Prostate gland (tissue), 2 donors: ENCODE results near the gene EPB41L2. TPM values are rescaled to one million over a fixed set of nuclear protein-coding genes. Genes with fewer than 3 reads are reported as not detected.

Source experiments
- DNase-seq: peaks from one replicate; pipeline ENCODE4 v3.0.0-alpha.2; 2019; ENCODE audit warnings: low spot score
- H3K27ac ChIP-seq, 2 donors: fragments of 200-600 bp; sonication (generic); 2 replicates each; pipeline ENCODE4 v1.5.1; 2017 to 2019
- H3K27me3 ChIP-seq: fragments of 200-600 bp; sonication (generic); replicated peaks from 2 replicates; pipeline ENCODE4 v1.5.1; 2019; ENCODE audit not compliant: insufficient read depth
- H3K36me3 ChIP-seq, 2 donors: fragments of 200-600 bp; sonication (generic); 1 replicate in 1 of 2; 2 replicates in 1 of 2; pipeline versions ENCODE4 v1.5.1 to v1.8.1; 2017 to 2019
- H3K4me1 ChIP-seq: fragments of 200-600 bp; sonication (generic); replicated peaks from 2 replicates; pipeline ENCODE4 v1.5.1; 2019
- H3K4me3 ChIP-seq, 2 donors: fragments of 200-600 bp; sonication (generic); 2 replicates each; pipeline ENCODE4 v1.5.1; 2017 to 2019
- H3K9me3 ChIP-seq: fragments of 200-600 bp; sonication (generic); 2 replicates; pipeline ENCODE4 v1.5.1; 2017
- CTCF ChIP-seq, 4 experiments: fragments of 200-600 bp in 2 of 4; fragments of 450-650 bp in 2 of 4; sonication (generic) in 2 of 4; IDR thresholded peaks; 1 replicate in 3 of 4; 2 replicates in 1 of 4; pipeline ENCODE4 v1.5.1; 2016 to 2019; ENCODE audit warnings: antibody characterized with exemption in 4 of 4, mild to moderate bottlenecking in 2 of 4, moderate library complexity in 2 of 4
- POLR2A ChIP-seq: fragments of 450-650 bp; IDR thresholded peaks from one replicate; pipeline ENCODE4 v1.6.1; 2016; ENCODE audit warnings: antibody characterized with exemption, mild to moderate bottlenecking
- POLR2AphosphoS5 ChIP-seq: sonication (generic); formaldehyde crosslinking; IDR thresholded peaks from one replicate; pipeline ENCODE4 v1.6.1; 2017; ENCODE audit warnings: antibody characterized with exemption
- WGBS: methylation state at CpG from one replicate; pipeline ENCODE4 v1.1.5; 2018; 5-methylcytosine and 5-hydroxymethylcytosine counted together
- intact Hi-C: fragments of 100-400 bp; cut with DNase I; formaldehyde crosslinking; loops from one replicate; pipeline ENCODE4 v1.14.2; 2022
- total RNA-seq, 2 donors: library from RNA; depleted of rRNA; stranded (reverse); fragments of >200 nt; gene quantifications; one replicate each; pipeline ENCODE4 v1.1.0, GENCODE V29; 2016

EPB41L2 gene
- total RNA-seq, 2 donors from 2014 or later: 11.9 to 105 TPM

GRCh38 chr6:130859161-130859867, 203.7 kb downstream of the EPB41L2 start:
- Histone ChIP-seq H3K4me1 (no peaks in the 10 kb centered on the region), H3K9me3 (no peaks in the 10 kb centered on the region), H3K36me3 (no peaks in the 10 kb centered on the region), H3K4me3 (no peak overlapping the region), H3K27ac (no peak overlapping the region), H3K27me3 (no peaks in the 10 kb centered on the region)
- TF ChIP-seq POLR2A (no peak), CTCF (IDR thresholded peaks at IDR 0.05) (no peak), POLR2AphosphoS5 (no peak)
- 88% methylated on average over 11 of the region's 11 CpGs for WGBS
- intact Hi-C loops: no loop called here
- no peak for DNase-seq

- H3K4me1 ChIP-seq: no peaks in the 10 kb centered on the region
- 32% methylated on average over 2 of the region's 2 CpGs for WGBS
- TF ChIP-seq CTCF (IDR thresholded peaks at IDR 0.05) (no peak), POLR2AphosphoS5 (no peak), POLR2A (no peak)
- intact Hi-C loops: no loop called here
- H3K36me3 ChIP-seq: no peaks in the 10 kb centered on the region
- DNase-seq: no peak
- no peaks in the 10 kb centered on the region for H3K9me3 ChIP-seq
- H3K4me3 ChIP-seq: no peak overlapping the region
- no peaks in the 10 kb centered on the region for H3K27me3 ChIP-seq
- no peak overlapping the region for H3K27ac ChIP-seq
Measured at GRCh38 chr6:130858498-130859160, 204.4 kb downstream of the EPB41L2 start.

GRCh38 chr6:130858054-130858453, 205.0 kb downstream of the EPB41L2 start:
- no peak for TF ChIP-seq POLR2A
- TF ChIP-seq CTCF (IDR thresholded peaks at IDR 0.05): no peak
- TF ChIP-seq POLR2AphosphoS5: no peak
- Histone ChIP-seq H3K36me3 (no peaks in the 10 kb centered on the region), H3K27ac (no peak overlapping the region), H3K4me1 (no peaks in the 10 kb centered on the region), H3K27me3 (no peaks in the 10 kb centered on the region), H3K4me3 (no peak overlapping the region), H3K9me3 (no peaks in the 10 kb centered on the region)
- intact Hi-C loops: no loop called here
- no peak for DNase-seq
- WGBS: 55% methylated on average over 4 of the region's 4 CpGs

- TF ChIP-seq POLR2AphosphoS5: no peak
- no peaks in the 10 kb centered on the region for H3K9me3 ChIP-seq
- H3K27me3 ChIP-seq: no peaks in the 10 kb centered on the region
- WGBS: 45% methylated on average over 5 of the region's 5 CpGs
- intact Hi-C loops: no loop called here
- H3K4me3 ChIP-seq: no peak overlapping the region
- H3K36me3 ChIP-seq: no peaks in the 10 kb centered on the region
- DNase-seq: no peak
- H3K4me1 ChIP-seq: no peaks in the 10 kb centered on the region
- no peak overlapping the region for H3K27ac ChIP-seq
Measured at GRCh38 chr6:130853555-130854183, 209.4 kb downstream of the EPB41L2 start.

- Histone ChIP-seq H3K4me1 (no peaks in the 10 kb centered on the region), H3K9me3 (no peaks in the 10 kb centered on the region), H3K36me3 (no peaks in the 10 kb centered on the region), H3K27me3 (no peaks in the 10 kb centered on the region), H3K27ac (no peak overlapping the region), H3K4me3 (no peak overlapping the region)
- no peak for TF ChIP-seq POLR2AphosphoS5
- no peak for TF ChIP-seq POLR2A
- intact Hi-C loops: no loop called here
- no peak for DNase-seq
- WGBS: 48% methylated on average over 7 of the region's 7 CpGs
Measured at GRCh38 chr6:130852844-130853554, 210.0 kb downstream of the EPB41L2 start.
